ENCODE results near the gene TCERG1. TPM values are rescaled to one million over a fixed set of nuclear protein-coding genes. Genes with fewer than 3 reads are reported as not detected.

The TCERG1 gene
- total RNA-seq, 1 donor from 2014 or later: 36.4 TPM

DNA sequence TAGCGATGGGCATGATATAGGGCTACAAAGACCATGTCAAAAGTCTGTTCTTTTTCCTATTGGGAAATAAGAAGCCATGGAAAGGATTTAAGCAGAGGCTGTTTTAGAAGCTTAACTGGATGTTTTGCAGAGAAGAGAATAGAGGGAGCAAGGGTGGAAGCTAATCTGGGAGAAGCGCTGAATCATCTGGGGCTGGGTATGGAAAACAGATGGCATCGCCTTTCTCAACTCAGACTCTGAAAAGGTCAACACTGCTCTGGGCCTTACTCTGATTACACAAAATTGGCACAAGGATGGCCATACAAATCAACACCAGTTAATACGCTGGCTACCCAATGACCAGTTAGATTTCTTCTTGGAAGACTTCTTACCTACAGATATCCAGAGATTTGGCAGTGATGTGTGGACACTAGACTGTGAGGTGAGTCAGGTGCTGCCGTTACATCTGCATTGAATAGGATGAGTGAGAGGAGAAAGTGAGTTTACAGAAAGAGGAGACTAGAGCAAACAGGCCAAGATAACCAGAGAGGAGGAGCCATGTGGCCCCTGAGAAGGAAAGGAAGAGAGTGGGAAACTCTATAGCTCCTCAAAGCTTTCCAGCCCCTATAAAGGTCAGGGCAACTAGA lies 6.2 kb upstream of the TCERG1 start:
- no peak for ATAC-seq
- no peak overlapping the region for H3K27ac ChIP-seq
- no peak overlapping the region for H3K4me3 ChIP-seq
- TF ChIP-seq, protein P1, sequence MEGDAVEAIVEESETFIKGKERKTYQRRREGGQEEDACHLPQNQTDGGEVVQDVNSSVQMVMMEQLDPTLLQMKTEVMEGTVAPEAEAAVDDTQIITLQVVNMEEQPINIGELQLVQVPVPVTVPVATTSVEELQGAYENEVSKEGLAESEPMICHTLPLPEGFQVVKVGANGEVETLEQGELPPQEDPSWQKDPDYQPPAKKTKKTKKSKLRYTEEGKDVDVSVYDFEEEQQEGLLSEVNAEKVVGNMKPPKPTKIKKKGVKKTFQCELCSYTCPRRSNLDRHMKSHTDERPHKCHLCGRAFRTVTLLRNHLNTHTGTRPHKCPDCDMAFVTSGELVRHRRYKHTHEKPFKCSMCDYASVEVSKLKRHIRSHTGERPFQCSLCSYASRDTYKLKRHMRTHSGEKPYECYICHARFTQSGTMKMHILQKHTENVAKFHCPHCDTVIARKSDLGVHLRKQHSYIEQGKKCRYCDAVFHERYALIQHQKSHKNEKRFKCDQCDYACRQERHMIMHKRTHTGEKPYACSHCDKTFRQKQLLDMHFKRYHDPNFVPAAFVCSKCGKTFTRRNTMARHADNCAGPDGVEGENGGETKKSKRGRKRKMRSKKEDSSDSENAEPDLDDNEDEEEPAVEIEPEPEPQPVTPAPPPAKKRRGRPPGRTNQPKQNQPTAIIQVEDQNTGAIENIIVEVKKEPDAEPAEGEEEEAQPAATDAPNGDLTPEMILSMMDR (IDR thresholded peaks at IDR 0.05): no peak
- no peaks in the 10 kb centered on the region for H3K36me3 ChIP-seq
- intact Hi-C loops (cut with DNase I): no loop called here
- no peaks in the 10 kb centered on the region for H3K4me1 ChIP-seq
- no peak for DNase-seq
- no peaks in the 10 kb centered on the region for H3K9me3 ChIP-seq
- peaks cover 15% of the 10 kb centered on the region for H3K27me3 ChIP-seq (ENCODE audit: low read depth)

DNA sequence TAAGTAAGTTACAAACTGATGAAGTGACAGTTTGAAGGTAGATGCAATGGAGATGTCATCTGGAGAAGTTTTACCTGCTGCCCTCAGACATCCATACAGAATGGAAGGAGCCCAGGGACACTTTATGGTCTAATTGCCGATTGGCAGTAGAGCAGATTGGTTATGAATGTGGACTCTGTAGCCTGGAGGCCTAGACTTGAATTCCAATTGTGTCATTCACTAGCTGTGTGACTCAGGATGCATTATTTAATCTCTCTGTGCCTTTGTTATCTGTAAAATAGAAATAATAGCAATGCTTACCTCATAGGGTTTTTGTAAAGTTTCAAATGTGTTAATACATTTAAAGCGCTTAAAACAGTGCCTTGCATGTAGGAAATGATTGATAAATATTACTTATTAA lies 5.2 kb upstream of the TCERG1 start:
- DNase-seq (no peak), ATAC-seq (no peak)
- intact Hi-C loops (cut with DNase I): no loop called here
- Histone ChIP-seq H3K9me3 (no peaks in the 10 kb centered on the region), H3K27ac (no peak overlapping the region), H3K27me3 (ENCODE audit: low read depth) (peaks cover 8% of the 10 kb centered on the region), H3K36me3 (no peaks in the 10 kb centered on the region), H3K4me3 (no peak overlapping the region), H3K4me1 (no peaks in the 10 kb centered on the region)
- TF ChIP-seq, protein P1 (IDR thresholded peaks at IDR 0.05): no peak

DNA sequence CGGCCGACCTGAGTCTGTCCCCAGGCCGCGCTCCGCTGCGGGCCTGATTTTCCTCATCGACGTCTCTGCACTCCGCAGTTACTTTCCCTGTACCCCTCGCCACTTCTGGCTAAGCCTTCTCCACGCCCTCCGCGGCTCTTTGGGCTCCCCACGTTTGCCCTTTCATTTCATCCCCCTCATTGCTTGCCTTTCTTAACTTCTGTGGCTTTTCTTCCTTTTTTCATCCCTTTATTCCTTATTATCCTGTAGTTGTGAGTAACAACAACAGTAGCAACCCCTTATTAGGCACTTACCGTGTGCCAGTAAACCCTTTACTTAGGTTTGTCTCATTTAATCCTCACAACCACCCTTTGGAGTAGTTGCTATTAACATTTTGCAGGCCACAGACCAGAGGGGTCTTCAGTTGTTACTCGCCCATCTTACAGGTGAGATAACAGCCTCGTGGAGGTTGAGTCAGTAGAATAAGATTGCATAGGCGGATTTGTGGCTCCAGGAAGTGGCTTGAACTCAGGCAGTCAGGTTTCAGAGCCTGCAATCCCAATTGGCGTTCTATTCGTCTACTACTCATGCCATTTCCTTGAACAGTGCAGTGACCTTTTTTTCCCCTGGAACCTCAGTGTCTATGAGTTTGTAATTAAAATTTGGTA lies 724 bp downstream of the TCERG1 start:
- H3K9me3 ChIP-seq: no peaks in the 10 kb centered on the region
- H3K4me3 ChIP-seq: peak overlapping the region; percentile 95
- H3K27me3 ChIP-seq (ENCODE audit: low read depth): no peaks in the 10 kb centered on the region
- TF ChIP-seq, protein P1 (IDR thresholded peaks at IDR 0.05): no peak
- ATAC-seq: peak; percentile 75 to 77
- intact Hi-C loops (cut with DNase I): no loop called here
- H3K36me3 ChIP-seq: no peaks in the 10 kb centered on the region
- H3K4me1 ChIP-seq: peaks cover 31% of the 10 kb centered on the region
- DNase-seq: peak; percentile 65
- H3K27ac ChIP-seq: peak overlapping the region; percentile 92

DNA sequence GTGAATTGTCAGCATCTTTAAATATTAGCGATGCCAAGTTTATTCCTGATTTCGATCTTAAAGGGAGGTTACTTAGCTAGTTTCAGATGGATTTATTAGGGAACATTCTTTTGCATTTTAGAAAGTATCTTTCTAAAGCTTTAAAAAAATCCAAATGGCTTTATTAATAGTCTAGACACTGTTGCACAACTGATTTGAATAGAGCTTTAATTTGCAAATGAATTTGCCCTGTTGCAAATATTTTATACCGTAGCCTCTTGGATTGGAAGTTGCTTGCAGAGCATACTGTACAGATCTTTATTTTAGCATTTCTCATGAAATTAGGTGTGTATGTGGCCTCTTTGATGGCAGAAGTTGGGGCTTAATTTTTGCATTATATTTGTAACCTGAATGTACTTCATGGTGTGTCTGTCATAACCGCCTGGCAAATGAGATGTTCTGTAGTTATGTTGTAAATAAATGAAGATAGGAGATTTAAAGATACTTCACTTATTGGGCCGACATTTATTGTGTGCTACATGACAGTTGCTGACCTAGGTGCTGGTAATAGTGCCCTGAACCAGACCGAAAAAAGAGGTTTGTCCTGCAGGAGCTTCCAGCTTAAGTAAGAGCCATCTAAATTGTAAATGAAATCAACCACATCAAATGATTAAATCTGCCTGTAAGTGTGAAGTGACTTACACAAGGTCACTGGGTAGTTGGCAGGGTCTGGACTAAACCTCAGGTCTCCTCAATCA lies 1.8 kb downstream of the TCERG1 start:
- H3K4me3 ChIP-seq: peak overlapping the region; percentile 95
- H3K9me3 ChIP-seq: no peaks in the 10 kb centered on the region
- H3K27ac ChIP-seq: no peak overlapping the region
- H3K36me3 ChIP-seq: no peaks in the 10 kb centered on the region
- ATAC-seq: no peak
- peaks cover 38% of the 10 kb centered on the region for H3K4me1 ChIP-seq
- DNase-seq: no peak
- intact Hi-C loops (cut with DNase I): no loop called here
- TF ChIP-seq, protein P1 (IDR thresholded peaks at IDR 0.05): no peak
- no peaks in the 10 kb centered on the region for H3K27me3 ChIP-seq (ENCODE audit: low read depth)

DNA sequence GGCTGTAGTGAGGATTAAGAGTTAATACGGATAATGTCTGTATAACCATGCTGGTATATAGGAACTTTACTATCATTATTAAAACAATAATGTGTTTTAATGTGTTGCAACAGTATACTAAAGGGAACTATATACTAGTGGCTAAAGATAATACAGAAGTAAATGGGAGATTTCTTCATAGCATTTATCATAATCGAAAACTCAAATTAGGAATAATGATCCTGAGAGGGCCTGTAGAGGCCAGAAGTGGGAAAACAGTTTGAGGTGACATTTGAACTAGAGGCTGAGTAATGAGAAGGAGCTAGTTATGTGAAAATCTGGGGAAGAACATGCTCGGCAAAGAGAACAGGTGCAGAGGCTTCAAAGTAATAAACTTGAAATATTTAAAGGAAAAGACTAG lies 2.9 kb downstream of the TCERG1 start:
- no peak for DNase-seq
- no peak overlapping the region for H3K27ac ChIP-seq
- H3K4me3 ChIP-seq: no peak overlapping the region
- no peak for ATAC-seq
- no peaks in the 10 kb centered on the region for H3K27me3 ChIP-seq (ENCODE audit: low read depth)
- peaks cover 3% of the 10 kb centered on the region for H3K36me3 ChIP-seq
- TF ChIP-seq, protein P1 (IDR thresholded peaks at IDR 0.05): no peak
- intact Hi-C loops (cut with DNase I): no loop called here
- H3K9me3 ChIP-seq: no peaks in the 10 kb centered on the region
- peaks cover 38% of the 10 kb centered on the region for H3K4me1 ChIP-seq
